HL-60 (cell line): ENCODE data around the gene ANTXR1.

Experiments
- CTCF ChIP-seq: IDR thresholded peaks from one replicate; pipeline ENCODE4 v1.5.1; 2011; ENCODE audit warnings: low read length, control low read depth, inconsistent platforms; ENCODE audit not compliant: insufficient read depth
- POLR2AphosphoS5 ChIP-seq: IDR thresholded peaks from 2 replicates; pipeline ENCODE4 v1.6.1; 2012; ENCODE audit warnings: low read depth

DNA sequence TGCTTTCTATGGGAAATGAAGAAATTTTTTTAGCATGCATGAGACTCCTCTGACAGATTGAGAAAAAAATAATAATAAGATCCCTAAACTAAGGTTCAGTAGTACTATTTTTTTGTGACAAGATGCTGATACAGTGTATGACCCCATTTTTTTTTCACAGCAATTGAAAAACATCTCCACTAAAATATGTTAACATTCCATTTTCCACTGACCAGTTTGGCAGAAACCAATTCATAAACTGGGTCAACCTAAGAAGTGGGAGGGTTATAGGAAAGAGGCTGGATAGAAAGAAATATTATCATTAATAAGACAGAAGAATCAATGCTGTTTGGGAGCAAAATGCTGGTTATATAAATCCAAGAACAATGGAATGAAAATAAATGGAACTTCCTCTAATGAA, 182.7 kb downstream of the ANTXR1 start:
- TF ChIP-seq CTCF (no peak), POLR2AphosphoS5 (no peak)
